CMK (cell line): ENCODE results near the gene UGT1A4.
A peak's percentile ranks its signal among the peaks of the same experiment; 100 is the strongest.
"Not testable (repeated sequence)": the region's sequence is repeated elsewhere in the genome, so short reads cannot be mapped to it uniquely, and the experiment has no call there.

Experiments
- DNase-seq: peaks from one replicate; pipeline ENCODE4 v3.0.0-alpha.2; 2010; ENCODE audit warnings: low read depth

UGT1A4 gene

GRCh38 chr2:233700028-233700635 is 18.4 kb upstream of the UGT1A4 start:
- no peak for DNase-seq

- DNase-seq, result not testable (repeated sequence)
Measured at GRCh38 chr2:233700842-233701241, 17.7 kb upstream of the UGT1A4 start.

- no peak for DNase-seq
Measured at GRCh38 chr2:233702238-233702637, 16.3 kb upstream of the UGT1A4 start.

GRCh38 chr2:233705911-233706506 is 12.5 kb upstream of the UGT1A4 start:
- DNase-seq, result no peak

GRCh38 chr2:233706720-233707119 is 11.8 kb upstream of the UGT1A4 start:
- DNase-seq, result no peak

- no peak for DNase-seq
Measured at GRCh38 chr2:233707940-233708644, 10.4 kb upstream of the UGT1A4 start.

- no peak for DNase-seq
Measured at GRCh38 chr2:233708942-233709341, 9.6 kb upstream of the UGT1A4 start.

GRCh38 chr2:233711312-233712008 is 7.1 kb upstream of the UGT1A4 start:
- peak; percentile 24 for DNase-seq

GRCh38 chr2:233712611-233713261 is 5.8 kb upstream of the UGT1A4 start, which contains the start of gene UGT1A5:
TSS of gene UGT1A5 (plus strand) at chr2:233712907. CDS start at chr2:233712992, 85 bp downstream.
- DNase-seq, result no peak

GRCh38 chr2:233713262-233713615 is 5.3 kb upstream of the UGT1A4 start:
- no peak for DNase-seq

- DNase-seq, result no peak
Measured at GRCh38 chr2:233714121-233714520, 4.4 kb upstream of the UGT1A4 start.

- no peak for DNase-seq
Measured at GRCh38 chr2:233728723-233729301, 10.3 kb downstream of the UGT1A4 start, which contains the start of gene UGT1A3. TSS of gene UGT1A3 (plus strand) at chr2:233729042. CDS start at chr2:233729127, 85 bp downstream.

GRCh38 chr2:233736868-233737653 is 18.5 kb downstream of the UGT1A4 start:
- not testable (repeated sequence) for DNase-seq

GRCh38 chr2:233740870-233741269 is 22.3 kb downstream of the UGT1A4 start:
- no peak for DNase-seq

- no peak for DNase-seq
Measured at GRCh38 chr2:233743464-233744259, 25.1 kb downstream of the UGT1A4 start.

GRCh38 chr2:233745073-233745755 is 26.7 kb downstream of the UGT1A4 start:
- DNase-seq, result no peak

GRCh38 chr2:233745838-233746237 is 27.3 kb downstream of the UGT1A4 start:
- DNase-seq, result not testable (repeated sequence)

GRCh38 chr2:233746475-233747282 is 28.1 kb downstream of the UGT1A4 start:
- no peak for DNase-seq

- no peak for DNase-seq
Measured at GRCh38 chr2:233747283-233747544, 28.7 kb downstream of the UGT1A4 start.
